Forelimb muscle (tissue), 1 donor: ENCODE results near the gene PDLIM5. TPM values are rescaled to one million over a fixed set of nuclear protein-coding genes. Genes with fewer than 3 reads are reported as not detected.
"Not testable (repeated sequence)": the region's sequence is repeated elsewhere in the genome, so short reads cannot be mapped to it uniquely, and the experiment has no call there.

Source experiments
- DNase-seq: peaks from one replicate; pipeline ENCODE4 v3.0.0-alpha.2; 2013; ENCODE audit warnings: low read depth
- polyA plus RNA-seq: library from polyadenylated mRNA; unstranded; fragments of 120-200 nt; gene quantifications from one replicate; pipeline ENCODE4 v1.2.1, GENCODE V29; 2013; ENCODE audit not compliant: insufficient read length

The PDLIM5 gene
- 303 TPM for polyA plus RNA-seq

GRCh38 chr4:94451695-94452475 lies at the start of gene PDLIM5:
TSS of gene PDLIM5 (plus strand) at chr4:94451942. CDS start at chr4:94455289, 3,347 bp downstream.
- peak; percentile 57 for DNase-seq

GRCh38 chr4:94402439-94402838 lies 49.3 kb upstream of the PDLIM5 start:
- DNase-seq = not testable (repeated sequence)

GRCh38 chr4:94403751-94404150 lies 48.0 kb upstream of the PDLIM5 start:
- no peak for DNase-seq

- peak; percentile 82 for DNase-seq
Observed at GRCh38 chr4:94406668-94407437, 44.9 kb upstream of the PDLIM5 start.

GRCh38 chr4:94407846-94408245 lies 43.9 kb upstream of the PDLIM5 start:
- DNase-seq = no peak

- no peak for DNase-seq
Observed at GRCh38 chr4:94408549-94409374, 43.0 kb upstream of the PDLIM5 start.

- no peak for DNase-seq
Observed at GRCh38 chr4:94409375-94409679, 42.4 kb upstream of the PDLIM5 start.

- peak; percentile 34 for DNase-seq
Observed at GRCh38 chr4:94409962-94410361, 41.8 kb upstream of the PDLIM5 start.

GRCh38 chr4:94410678-94411206 lies 41.0 kb upstream of the PDLIM5 start:
- DNase-seq = no peak

GRCh38 chr4:94411296-94411695 lies 40.4 kb upstream of the PDLIM5 start:
- no peak for DNase-seq

- no peak for DNase-seq
Observed at GRCh38 chr4:94412019-94412657, 39.6 kb upstream of the PDLIM5 start.

- no peak for DNase-seq
Observed at GRCh38 chr4:94412658-94413038, 39.1 kb upstream of the PDLIM5 start.

- no peak for DNase-seq
Observed at GRCh38 chr4:94413085-94413840, 38.5 kb upstream of the PDLIM5 start.

- no peak for DNase-seq
Observed at GRCh38 chr4:94414907-94415306, 36.8 kb upstream of the PDLIM5 start.

- no peak for DNase-seq
Observed at GRCh38 chr4:94415448-94415847, 36.3 kb upstream of the PDLIM5 start.

GRCh38 chr4:94416335-94416734 lies 35.4 kb upstream of the PDLIM5 start:
- no peak for DNase-seq

GRCh38 chr4:94416981-94417380 lies 34.8 kb upstream of the PDLIM5 start:
- no peak for DNase-seq

GRCh38 chr4:94419549-94419948 lies 32.2 kb upstream of the PDLIM5 start:
- no peak for DNase-seq

- DNase-seq = no peak
Observed at GRCh38 chr4:94419956-94420355, 31.8 kb upstream of the PDLIM5 start.

GRCh38 chr4:94420356-94420755 lies 31.4 kb upstream of the PDLIM5 start:
- no peak for DNase-seq

- no peak for DNase-seq
Observed at GRCh38 chr4:94426783-94427182, 25.0 kb upstream of the PDLIM5 start.
